ENCODE measurements around the gene NEDD9.

NEDD9 gene

GRCh38 chr6:11217360-11218101 lies 14.9 kb downstream of the NEDD9 start:
- H3K4me3 ChIP-seq = no peak overlapping the region
- no peak for DNase-seq (ENCODE audit: low spot score)
- H3K27ac ChIP-seq = peak overlapping the region; percentile 19 to 75
- no peak for TF ChIP-seq CTCF (IDR thresholded peaks at IDR 0.05)

GRCh38 chr6:11215773-11216172 lies 16.7 kb downstream of the NEDD9 start:
- no peak for DNase-seq (ENCODE audit: low spot score)
- H3K4me3 ChIP-seq = peak overlapping the region; percentile 4
- no peak for TF ChIP-seq CTCF (IDR thresholded peaks at IDR 0.05)
- H3K27ac ChIP-seq = peak overlapping the region; percentile 79 to 95

GRCh38 chr6:11214901-11215300 lies 17.6 kb downstream of the NEDD9 start:
- no peak for DNase-seq (ENCODE audit: low spot score)
- H3K4me3 ChIP-seq = peak overlapping the region; percentile 15
- peak overlapping the region; percentile 79 to 95 for H3K27ac ChIP-seq
- TF ChIP-seq CTCF (IDR thresholded peaks at IDR 0.05) = no peak

- Histone ChIP-seq H3K27ac (peak overlapping the region; percentile 79 to 95), H3K4me3 (peak overlapping the region; percentile 15)
- no peak for TF ChIP-seq CTCF (IDR thresholded peaks at IDR 0.05)
- DNase-seq (ENCODE audit: low spot score) = peak; percentile 90
Observed at GRCh38 chr6:11214084-11214833, 18.2 kb downstream of the NEDD9 start.

GRCh38 chr6:11213422-11214021 lies 18.9 kb downstream of the NEDD9 start:
- H3K27ac ChIP-seq = peak overlapping the region; percentile 79 to 95
- TF ChIP-seq CTCF (IDR thresholded peaks at IDR 0.05) = no peak
- DNase-seq (ENCODE audit: low spot score) = no peak
- peak overlapping the region; percentile 14 for H3K4me3 ChIP-seq

- H3K27ac ChIP-seq = peak overlapping the region; percentile 79 to 95
- no peak overlapping the region for H3K4me3 ChIP-seq
- TF ChIP-seq CTCF (IDR thresholded peaks at IDR 0.05) = no peak
- DNase-seq (ENCODE audit: low spot score) = peak; percentile 83
Observed at GRCh38 chr6:11212664-11213063, 19.8 kb downstream of the NEDD9 start.
